Spleen (tissue), 11 donors: ENCODE measurements around the gene PPIG. TPM values are rescaled to one million over a fixed set of nuclear protein-coding genes. Genes with fewer than 3 reads are reported as not detected.

ENCODE experiments used
- DNase-seq: peaks from one replicate; pipeline ENCODE4 v3.0.0-alpha.2; 2020
- H3K27ac ChIP-seq, 8 donors: fragments of 200-600 bp; sonication (generic) in 7 of 8; 1 replicate in 4 of 8; 2 replicates in 4 of 8; pipeline versions ENCODE4 v1.5.0 to v1.8.0; 2016 to 2021; ENCODE audit warnings: inconsistent platforms in 4 of 8, mild to moderate bottlenecking in 4 of 8, moderate library complexity in 1 of 8
- H3K27me3 ChIP-seq, 7 donors: fragments of 200-600 bp; sonication (generic) in 6 of 7; replicated peaks in 1 of 7; 1 replicate in 4 of 7; 2 replicates in 3 of 7; pipeline versions ENCODE4 v1.5.0 to v1.8.0; 2016 to 2021; ENCODE audit warnings: inconsistent platforms in 3 of 7, mild to moderate bottlenecking in 1 of 7
- H3K36me3 ChIP-seq, 6 donors: fragments of 200-600 bp; sonication (generic) in 5 of 6; 1 replicate in 4 of 6; 2 replicates in 2 of 6; pipeline versions ENCODE4 v1.5.0 to v1.8.0; 2016 to 2021; ENCODE audit warnings: inconsistent platforms in 2 of 6
- H3K4me1 ChIP-seq, 6 donors: fragments of 200-600 bp; sonication (generic) in 5 of 6; 1 replicate in 3 of 6; 2 replicates in 3 of 6; pipeline versions ENCODE4 v1.5.0 to v1.8.0; 2016 to 2021; ENCODE audit warnings: inconsistent platforms in 3 of 6
- H3K4me3 ChIP-seq, 8 donors: fragments of 200-600 bp; sonication (generic) in 7 of 8; 1 replicate in 4 of 8; 2 replicates in 4 of 8; pipeline versions ENCODE4 v1.5.0 to v1.8.0; 2016 to 2021; ENCODE audit warnings: inconsistent platforms in 4 of 8, mild to moderate bottlenecking in 4 of 8, moderate library complexity in 2 of 8
- H3K9me3 ChIP-seq, 8 donors: fragments of 200-600 bp; sonication (generic) in 7 of 8; 1 replicate in 4 of 8; 2 replicates in 4 of 8; pipeline versions ENCODE4 v1.5.0 to v1.8.0; 2016 to 2021; ENCODE audit warnings: inconsistent platforms in 4 of 8
- POLR2A ChIP-seq, 3 donors: fragments of 450-650 bp; IDR thresholded peaks; one replicate each; pipeline ENCODE4 v1.5.1; 2017; ENCODE audit warnings: antibody characterized with exemption in 3 of 3, mild to moderate bottlenecking in 1 of 3
- POLR2AphosphoS5 ChIP-seq, 3 donors: sonication (generic); formaldehyde crosslinking; IDR thresholded peaks; one replicate each; pipeline ENCODE4 v1.5.1; 2017; ENCODE audit warnings: antibody characterized with exemption in 3 of 3
- WGBS, 5 donors: extraction: QIAGEN DNeasy Blood & Tissue Kit in 3 of 5; methylation state at CpG; one replicate each; pipeline versions ENCODE4 v1.1.5 to v1.1.7; 2013 to 2018; 5-methylcytosine and 5-hydroxymethylcytosine counted together
- intact Hi-C: fragments of 100-400 bp; cut with DNase I; formaldehyde crosslinking; loops from one replicate; pipeline ENCODE4 v1.15.0; 2023; ENCODE audit warnings: low total_unique reads
- polyA plus RNA-seq, 3 donors: library from polyadenylated mRNA; stranded (reverse); fragments of 200-250 nt; gene quantifications; one replicate each; pipeline ENCODE4 v1.2.1, GENCODE V29; 2013
- total RNA-seq, 7 donors: library from RNA; depleted of rRNA in 3 of 7; stranded (reverse); fragments of >200 nt in 3 of 7; fragmentation: NEBNext Ultra II Directional in 4 of 7; extraction: Animal tissue kit (Norgen Biotek cat#: 25700) in 4 of 7; gene quantifications; one replicate each; pipeline versions ENCODE4 v1.1.0 to v1.2.1, GENCODE V29; 2016 to 2021
- TF ChIP-seq, protein P1 (sequence below), 11 experiments: fragments of 200-600 bp in 7 of 11; fragments of 450-650 bp in 4 of 11; sonication (generic) in 4 of 11; IDR thresholded peaks in 8 of 11; conservative IDR thresholded peaks in 3 of 11; 1 replicate in 7 of 11; 2 replicates in 4 of 11; pipeline versions ENCODE4 v1.4.0 to v1.8.0; 2016 to 2021; ENCODE audit warnings: antibody characterized with exemption in 11 of 11, inconsistent platforms in 4 of 11, mild to moderate bottlenecking in 1 of 11
- donor health status: healthy with polysubstance abuse.
- donor health status: DM: no; HTN: no; CAD: no; lungs with moderate emphysema.
- donor health status: DM: no; HTN: no; CAD: no.
- donor health status: Bipolar disorder and iron deficiency.
- donor health status: healthy.
- donor health status: DM: no; HTN: no; CAD: no.
- donor health status: DM: yes; HTN: yes; CAD: no.

Gene PPIG
- total and polyA plus RNA-seq, 10 donors: 32.5 to 72.7 (median 53.8) TPM

- H3K36me3 ChIP-seq: peaks cover 5 to 99% (median 41%) of the 10 kb centered on the region in 6 donors
- no peak overlapping the region for H3K27ac ChIP-seq
- no peak for DNase-seq
- 56 to 64% (median 63%) methylated on average over 3 of the region's 3 CpGs for WGBS, 5 donors
- H3K9me3 ChIP-seq: peaks cover 0 to 19% (median 4%) of the 10 kb centered on the region in 8 donors
- no peaks in the 10 kb centered on the region for H3K4me1 ChIP-seq
- H3K27me3 ChIP-seq: no peaks in the 10 kb centered on the region
- TF ChIP-seq POLR2A (IDR thresholded peaks at IDR 0.05): no peak
- TF ChIP-seq, protein P1, sequence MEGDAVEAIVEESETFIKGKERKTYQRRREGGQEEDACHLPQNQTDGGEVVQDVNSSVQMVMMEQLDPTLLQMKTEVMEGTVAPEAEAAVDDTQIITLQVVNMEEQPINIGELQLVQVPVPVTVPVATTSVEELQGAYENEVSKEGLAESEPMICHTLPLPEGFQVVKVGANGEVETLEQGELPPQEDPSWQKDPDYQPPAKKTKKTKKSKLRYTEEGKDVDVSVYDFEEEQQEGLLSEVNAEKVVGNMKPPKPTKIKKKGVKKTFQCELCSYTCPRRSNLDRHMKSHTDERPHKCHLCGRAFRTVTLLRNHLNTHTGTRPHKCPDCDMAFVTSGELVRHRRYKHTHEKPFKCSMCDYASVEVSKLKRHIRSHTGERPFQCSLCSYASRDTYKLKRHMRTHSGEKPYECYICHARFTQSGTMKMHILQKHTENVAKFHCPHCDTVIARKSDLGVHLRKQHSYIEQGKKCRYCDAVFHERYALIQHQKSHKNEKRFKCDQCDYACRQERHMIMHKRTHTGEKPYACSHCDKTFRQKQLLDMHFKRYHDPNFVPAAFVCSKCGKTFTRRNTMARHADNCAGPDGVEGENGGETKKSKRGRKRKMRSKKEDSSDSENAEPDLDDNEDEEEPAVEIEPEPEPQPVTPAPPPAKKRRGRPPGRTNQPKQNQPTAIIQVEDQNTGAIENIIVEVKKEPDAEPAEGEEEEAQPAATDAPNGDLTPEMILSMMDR (IDR thresholded peaks at IDR 0.05 in 8 of 11, conservative IDR thresholded peaks at IDR 0.05 in 3 of 11): no peak
- H3K4me3 ChIP-seq: no peak overlapping the region
- intact Hi-C loops: no loop called here
Measured at GRCh38 chr2:169619946-169620345, 35.8 kb downstream of the PPIG start.

GRCh38 chr2:169620509-169620908 lies 36.4 kb downstream of the PPIG start:
- 80 to 93% (median 87%) methylated on average over 1 of the region's 1 CpG for WGBS, 5 donors
- Histone ChIP-seq H3K9me3 (peaks cover 0 to 18% (median 4%) of the 10 kb centered on the region in 8 donors), H3K27me3 (no peaks in the 10 kb centered on the region), H3K36me3 (peaks cover 2 to 99% (median 36%) of the 10 kb centered on the region in 6 donors), H3K4me3 (no peak overlapping the region), H3K27ac (no peak overlapping the region), H3K4me1 (no peaks in the 10 kb centered on the region)
- intact Hi-C loops: no loop called here
- DNase-seq: no peak
- TF ChIP-seq, protein P1 (IDR thresholded peaks at IDR 0.05 in 8 of 11, conservative IDR thresholded peaks at IDR 0.05 in 3 of 11): no peak
- no peak for TF ChIP-seq POLR2AphosphoS5 (IDR thresholded peaks at IDR 0.05)
- no peak for TF ChIP-seq POLR2A (IDR thresholded peaks at IDR 0.05)

- no peaks in the 10 kb centered on the region for H3K27me3 ChIP-seq
- peak in 1 of 3 donors; percentile 10 for TF ChIP-seq POLR2AphosphoS5 (IDR thresholded peaks at IDR 0.05)
- TF ChIP-seq, protein P1 (IDR thresholded peaks at IDR 0.05 in 8 of 11, conservative IDR thresholded peaks at IDR 0.05 in 3 of 11): no peak
- no peaks in the 10 kb centered on the region for H3K9me3 ChIP-seq
- no peaks in the 10 kb centered on the region for H3K4me1 ChIP-seq
- no peak overlapping the region for H3K27ac ChIP-seq
- H3K36me3 ChIP-seq: peaks cover 0 to 97% (median 24%) of the 10 kb centered on the region in 6 donors
- 91 to 94% (median 92%) methylated on average over 4 of the region's 4 CpGs for WGBS, 5 donors
- no peak overlapping the region for H3K4me3 ChIP-seq
- intact Hi-C loops: no loop called here
- no peak for DNase-seq
Measured at GRCh38 chr2:169623235-169623634, 39.1 kb downstream of the PPIG start.

GRCh38 chr2:169625781-169626180 lies 41.6 kb downstream of the PPIG start:
- WGBS, 5 donors: 86 to 93% (median 91%) methylated on average over 3 of the region's 3 CpGs
- Histone ChIP-seq H3K27ac (no peak overlapping the region), H3K4me1 (no peaks in the 10 kb centered on the region), H3K27me3 (no peaks in the 10 kb centered on the region), H3K9me3 (no peaks in the 10 kb centered on the region), H3K4me3 (no peak overlapping the region), H3K36me3 (peaks cover 0 to 95% (median 32%) of the 10 kb centered on the region in 6 donors)
- intact Hi-C loops: no loop called here
- no peak for DNase-seq
- TF ChIP-seq POLR2AphosphoS5 (IDR thresholded peaks at IDR 0.05): no peak
